Transverse colon (tissue), 4 donors: ENCODE measurements around the gene PRKCSH. TPM values are rescaled to one million over a fixed set of nuclear protein-coding genes. Genes with fewer than 3 reads are reported as not detected.
"Not testable (repeated sequence)": the region's sequence is repeated elsewhere in the genome, so short reads cannot be mapped to it uniquely, and the experiment has no call there.

Source experiments
- DNase-seq: peaks from one replicate; pipeline ENCODE4 v3.0.0-alpha.2; 2019
- H3K27ac ChIP-seq, 4 donors: fragments of 200-600 bp; sonication (generic); 2 replicates each; pipeline ENCODE4 v1.5.1; 2016 to 2018; ENCODE audit warnings: inconsistent platforms in 4 of 4
- H3K27me3 ChIP-seq: fragments of 200-600 bp; sonication (generic); 2 replicates; pipeline ENCODE4 v1.5.1; 2017; ENCODE audit warnings: inconsistent platforms
- H3K36me3 ChIP-seq, 4 donors: fragments of 200-600 bp; sonication (generic); 2 replicates each; pipeline ENCODE4 v1.5.1; 2017 to 2019; ENCODE audit warnings: inconsistent platforms in 4 of 4
- H3K4me1 ChIP-seq, 4 donors: fragments of 200-600 bp; sonication (generic); 2 replicates each; pipeline ENCODE4 v1.5.1; 2017 to 2020; ENCODE audit warnings: inconsistent platforms in 4 of 4
- H3K4me3 ChIP-seq, 4 donors: fragments of 200-600 bp; sonication (generic); 1 replicate in 1 of 4; 2 replicates in 3 of 4; pipeline versions ENCODE4 v1.5.1 to v1.6.1; 2017 to 2019; ENCODE audit warnings: inconsistent platforms in 4 of 4
- H3K9me3 ChIP-seq, 2 donors: fragments of 200-600 bp; sonication (generic); 2 replicates each; pipeline ENCODE4 v1.5.1; 2017 to 2019; ENCODE audit warnings: inconsistent platforms in 2 of 2
- CTCF ChIP-seq, 5 experiments: fragments of 200-600 bp in 3 of 5; fragments of 450-650 bp in 2 of 5; sonication (generic) in 3 of 5; IDR thresholded peaks; 1 replicate in 2 of 5; 2 replicates in 3 of 5; pipeline ENCODE4 v1.5.1; 2016 to 2017; ENCODE audit warnings: antibody characterized with exemption in 5 of 5, inconsistent platforms in 3 of 5, mild to moderate bottlenecking in 2 of 5, moderate library complexity in 1 of 5
- EP300 ChIP-seq: sonication (generic); formaldehyde crosslinking; IDR thresholded peaks from one replicate; pipeline ENCODE4 v1.6.1; 2017; ENCODE audit warnings: antibody characterized with exemption, low read depth
- POLR2A ChIP-seq: fragments of 450-650 bp; IDR thresholded peaks from one replicate; pipeline ENCODE4 v1.6.1; 2016; ENCODE audit warnings: antibody characterized with exemption, mild to moderate bottlenecking, moderate library complexity
- POLR2AphosphoS5 ChIP-seq, 3 donors: sonication (generic); formaldehyde crosslinking; IDR thresholded peaks; one replicate each; pipeline ENCODE4 v1.6.1; 2016; ENCODE audit warnings: antibody characterized with exemption in 3 of 3
- WGBS, 2 donors: methylation state at CpG; one replicate each; pipeline ENCODE4 v1.1.5; 2018; ENCODE audit warnings: low coverage in 1 of 2; 5-methylcytosine and 5-hydroxymethylcytosine counted together
- in situ Hi-C, 4 donors: fragments of 200-750 bp; cut with MboI; loops; one replicate each; pipeline versions ENCODE4 v1.15.0 to v1.15.1; 2017; ENCODE audit warnings: low sequenced_read_pairs in 3 of 4, low pct_ligation_motif_present in 1 of 4, low pct_unique_long_range_greater_than_20kb in 1 of 4
- intact Hi-C: fragments of 100-400 bp; cut with DNase I; formaldehyde crosslinking; loops from one replicate; pipeline ENCODE4 v1.15.1; 2023; ENCODE audit warnings: low total_unique reads
- total RNA-seq, 4 donors: library from RNA; depleted of rRNA; stranded (reverse); fragments of >200 nt; gene quantifications; one replicate each; pipeline ENCODE4 v1.1.0, GENCODE V29; 2016

Gene PRKCSH
- total RNA-seq, 4 donors from 2014 or later = 119 to 195 (median 183) TPM

- no peaks in the 10 kb centered on the region for H3K36me3 ChIP-seq
- no peaks in the 10 kb centered on the region for H3K4me1 ChIP-seq
- no peaks in the 10 kb centered on the region for H3K9me3 ChIP-seq
- TF ChIP-seq POLR2A = no peak
- no peak for TF ChIP-seq POLR2AphosphoS5 (IDR thresholded peaks at IDR 0.05)
- no peak for DNase-seq
- H3K27ac ChIP-seq = no peak overlapping the region
- 60% methylated on average over 8 of the region's 8 CpGs; no CpG with 5 or more reads in 1 of the 2 donors for WGBS, 2 donors
- in situ Hi-C loops (loop anchor here in 1 of 4 donors (25.0 kb wide), 1 partner anchor 178 kb away; the partner anchor contains the start of gene TSPAN16), intact Hi-C loops (no loop called here)
- H3K27me3 ChIP-seq = peaks cover 2% of the 10 kb centered on the region
- no peak overlapping the region for H3K4me3 ChIP-seq
These were observed 30.2 kb downstream of the PRKCSH start for GRCh38 chr19:11465600-11465999.

DNA sequence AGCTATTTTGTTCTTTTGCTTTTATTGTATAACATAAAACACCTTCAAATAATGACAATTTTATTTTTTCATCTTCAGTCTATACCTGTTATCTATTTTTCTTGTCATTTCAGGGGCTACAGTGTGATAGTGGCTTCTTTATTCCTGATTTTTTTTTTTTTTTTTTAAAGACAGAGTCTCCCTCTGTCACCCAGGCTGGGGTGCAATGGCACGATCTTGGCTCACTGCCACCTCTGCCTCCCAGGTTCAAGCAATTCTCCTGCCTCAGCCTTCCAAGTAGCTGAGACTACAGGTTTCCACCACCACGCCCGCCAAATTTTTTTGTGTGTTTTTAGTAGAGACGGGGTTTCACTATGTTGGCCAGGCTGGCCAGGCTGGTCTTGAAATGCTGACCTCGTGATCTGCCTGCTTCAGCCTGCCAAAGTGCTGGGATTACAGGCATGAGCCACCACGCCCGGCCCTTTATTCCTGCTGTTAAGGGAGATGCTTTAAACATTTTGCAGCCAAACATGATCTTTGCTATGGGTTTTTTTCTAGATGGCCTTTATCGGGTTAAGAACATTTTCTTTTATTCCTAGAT is 32.9 kb downstream of the PRKCSH start:
- H3K36me3 ChIP-seq, H3K9me3 ChIP-seq, H3K27ac ChIP-seq, intact Hi-C loops, DNase-seq, H3K4me1 ChIP-seq, H3K27me3 ChIP-seq, H3K4me3 ChIP-seq: not testable (repeated sequence)
- in situ Hi-C loops = loop anchor here in 1 of 4 donors (25.0 kb wide), 1 partner anchor 181 kb away; the partner anchor contains the start of gene TSPAN16
- 50 to 54% methylated on average over 3 to 8 of the region's 8 CpGs for WGBS, 2 donors

DNA sequence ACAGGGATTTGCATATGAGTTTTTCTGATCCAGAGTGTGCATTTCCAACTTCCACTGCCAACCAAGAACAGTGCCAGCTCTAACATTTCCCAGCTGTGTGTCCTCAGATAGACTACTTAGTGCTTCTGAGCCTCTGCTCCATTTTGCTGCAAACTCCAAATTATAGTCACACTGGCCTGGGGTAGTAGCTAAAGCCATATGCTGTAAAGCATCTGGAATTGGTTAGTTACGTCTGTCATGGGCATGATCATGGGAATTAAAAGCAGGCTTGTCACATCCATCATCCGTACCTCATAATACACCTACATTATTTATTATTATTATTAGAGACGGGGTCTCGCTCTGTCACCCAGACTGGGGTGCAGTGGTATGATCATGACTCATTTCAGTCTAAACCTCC is 38.3 kb downstream of the PRKCSH start:
- Histone ChIP-seq H3K9me3 (no peaks in the 10 kb centered on the region), H3K27ac (no peak overlapping the region), H3K4me3 (no peak overlapping the region), H3K4me1 (no peaks in the 10 kb centered on the region), H3K27me3 (peaks cover 2% of the 10 kb centered on the region), H3K36me3 (no peaks in the 10 kb centered on the region)
- in situ Hi-C loops (loop anchor here in 2 of 4 donors (10.0 to 25.0 kb wide), 2 partner anchors 186 to 189 kb away; partner anchors contain the start of gene TSPAN16 (in 1 of the 2)), intact Hi-C loops (loop anchor here (10.0 kb wide), 1 partner anchor 169 kb away; no protein-coding TSS in a partner anchor)
- DNase-seq = no peak
- 76 to 78% methylated on average over 4 of the region's 4 CpGs for WGBS, 2 donors
- no peak for TF ChIP-seq EP300
- TF ChIP-seq POLR2A = no peak
- no peak for TF ChIP-seq POLR2AphosphoS5 (IDR thresholded peaks at IDR 0.05)
- no peak for TF ChIP-seq CTCF (IDR thresholded peaks at IDR 0.05)

DNA sequence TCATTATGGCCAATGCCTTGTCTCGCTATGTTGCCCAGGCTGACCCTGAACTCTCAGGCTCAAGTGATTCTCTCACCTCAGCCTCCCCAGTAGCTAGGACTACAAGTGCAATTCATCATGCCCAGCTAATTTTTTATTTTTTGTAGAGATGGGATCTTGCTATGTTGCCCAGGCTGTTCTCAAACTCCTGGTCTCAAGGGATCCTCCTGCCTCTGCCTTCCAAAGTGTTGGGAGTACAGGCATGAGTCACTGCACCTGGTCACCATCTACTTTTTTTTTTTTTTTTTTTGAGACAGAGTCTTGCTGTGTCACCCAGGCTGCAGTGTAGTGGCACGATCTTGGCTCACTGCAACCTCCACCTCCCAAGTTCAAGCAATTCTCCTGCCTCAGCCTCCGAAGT is 39.9 kb downstream of the PRKCSH start:
- H3K4me3 ChIP-seq, H3K9me3 ChIP-seq, DNase-seq, H3K36me3 ChIP-seq, H3K27ac ChIP-seq: not testable (repeated sequence)
- in situ Hi-C loops (loop anchor here in 3 of 4 donors (10.0 to 25.0 kb wide), 3 partner anchors 88 to 191 kb away; partner anchors contain the start of genes EPOR (in 1 of the 3) and TSPAN16 (in 1 of the 3)), intact Hi-C loops (loop anchor here (10.0 kb wide), 1 partner anchor 171 kb away; no protein-coding TSS in a partner anchor)
- peaks cover 0 to 12% (median 11%) of the 10 kb centered on the region in 4 donors for H3K4me1 ChIP-seq
- peaks cover 18% of the 10 kb centered on the region for H3K27me3 ChIP-seq
- 94% methylated on average over 3 of the region's 3 CpGs; no CpG with 5 or more reads in 1 of the 2 donors for WGBS, 2 donors

- in situ Hi-C loops = loop anchor here in 3 of 4 donors (10.0 to 25.0 kb wide), 3 partner anchors 89 to 191 kb away; partner anchors contain the start of genes EPOR (in 1 of the 3) and TSPAN16 (in 1 of the 3)
- H3K4me1 ChIP-seq = peaks cover 0 to 16% (median 14%) of the 10 kb centered on the region in 4 donors
- no peak for DNase-seq
- WGBS, 2 donors = 79 to 89% methylated on average over 3 to 8 of the region's 8 CpGs
- H3K36me3 ChIP-seq = no peaks in the 10 kb centered on the region
- H3K27me3 ChIP-seq = peaks cover 23% of the 10 kb centered on the region
- no peaks in the 10 kb centered on the region for H3K9me3 ChIP-seq
- TF ChIP-seq EP300 (no peak), POLR2AphosphoS5 (IDR thresholded peaks at IDR 0.05) (no peak), CTCF (IDR thresholded peaks at IDR 0.05) (no peak), POLR2A (no peak)
- no peak overlapping the region for H3K27ac ChIP-seq
- no peak overlapping the region for H3K4me3 ChIP-seq
- intact Hi-C loops = loop anchor here (10.0 kb wide), 1 partner anchor 171 kb away; no protein-coding TSS in a partner anchor
These were observed 40.4 kb downstream of the PRKCSH start for GRCh38 chr19:11475861-11476260.
